Left lung (tissue), 10 donors: ENCODE results near the gene BCR. TPM values are rescaled to one million over a fixed set of nuclear protein-coding genes. Genes with fewer than 3 reads are reported as not detected.
"Not testable (repeated sequence)": the region's sequence is repeated elsewhere in the genome, so short reads cannot be mapped to it uniquely, and the experiment has no call there.

ENCODE experiments used
- ATAC-seq: fragments of 200-7000 bp; cut with Tn5 transposase; one replicate; pipeline ENCODE4 v1.9.1; 2020; ENCODE audit warnings: moderate library complexity
- DNase-seq, 4 donors: peaks; one replicate each; pipeline ENCODE4 v3.0.0-alpha.2; 2013 to 2020
- H3K27ac ChIP-seq, 2 donors: fragments of 200-600 bp; sonication (generic) in 1 of 2; one replicate each; pipeline versions ENCODE4 v1.5.0 to v1.8.0; 2020 to 2021
- H3K27me3 ChIP-seq, 2 donors: fragments of 200-600 bp; sonication (generic) in 1 of 2; one replicate each; pipeline versions ENCODE4 v1.5.0 to v1.8.0; 2020 to 2021
- H3K36me3 ChIP-seq, 2 donors: fragments of 200-600 bp; sonication (generic) in 1 of 2; one replicate each; pipeline versions ENCODE4 v1.5.0 to v1.8.0; 2020 to 2021
- H3K4me1 ChIP-seq, 2 donors: fragments of 200-600 bp; one replicate each; pipeline ENCODE4 v1.8.0; 2021
- H3K4me3 ChIP-seq, 2 donors: fragments of 200-600 bp; sonication (generic) in 1 of 2; one replicate each; pipeline versions ENCODE4 v1.5.0 to v1.8.0; 2020 to 2021; ENCODE audit warnings: mild to moderate bottlenecking in 1 of 2
- H3K9me3 ChIP-seq, 2 donors: fragments of 200-600 bp; sonication (generic) in 1 of 2; one replicate each; pipeline versions ENCODE4 v1.5.0 to v1.8.0; 2020 to 2021
- CTCF ChIP-seq, 2 donors: fragments of 200-600 bp; sonication (generic) in 1 of 2; IDR thresholded peaks; one replicate each; pipeline versions ENCODE4 v1.5.0 to v1.8.0; 2021; ENCODE audit warnings: antibody characterized with exemption in 2 of 2
- intact Hi-C, 2 donors: fragments of 100-400 bp; cut with DNase I; formaldehyde crosslinking; loops; one replicate each; pipeline versions ENCODE4 v1.11.2 to v1.14.2; 2022
- polyA plus RNA-seq, 6 donors: library from polyadenylated mRNA; unstranded; fragments of 120-200 nt; gene quantifications; one replicate each; pipeline ENCODE4 v1.2.1, GENCODE V29; 2013; ENCODE audit not compliant: insufficient read length in 6 of 6
- total RNA-seq, 2 donors: library from RNA; stranded (reverse); fragmentation: NEBNext Ultra II Directional; extraction: Animal tissue kit (Norgen Biotek cat#: 25700); gene quantifications; one replicate each; pipeline ENCODE4 v1.2.1, GENCODE V29; 2021
- donor health status: DM: no; HTN: yes; CAD: no.
- donor health status: DM: no; HTN: no; CAD: no.

BCR gene
- total and polyA plus RNA-seq, 8 donors: 41.1 to 70.4 (median 48.9) TPM

- intact Hi-C loops: no loop called here
- no peaks in the 10 kb centered on the region for H3K9me3 ChIP-seq
- H3K4me1 ChIP-seq: no peaks in the 10 kb centered on the region
- DNase-seq (no peak), ATAC-seq (no peak)
- H3K27me3 ChIP-seq: peaks cover 4 to 8% of the 10 kb centered on the region in 2 donors
- no peaks in the 10 kb centered on the region for H3K36me3 ChIP-seq
- H3K4me3 ChIP-seq: no peak overlapping the region
- H3K27ac ChIP-seq: no peak overlapping the region
- TF ChIP-seq CTCF (IDR thresholded peaks at IDR 0.05): no peak
Measured at GRCh38 chr22:23365961-23366360, 185.7 kb downstream of the BCR start.

DNA sequence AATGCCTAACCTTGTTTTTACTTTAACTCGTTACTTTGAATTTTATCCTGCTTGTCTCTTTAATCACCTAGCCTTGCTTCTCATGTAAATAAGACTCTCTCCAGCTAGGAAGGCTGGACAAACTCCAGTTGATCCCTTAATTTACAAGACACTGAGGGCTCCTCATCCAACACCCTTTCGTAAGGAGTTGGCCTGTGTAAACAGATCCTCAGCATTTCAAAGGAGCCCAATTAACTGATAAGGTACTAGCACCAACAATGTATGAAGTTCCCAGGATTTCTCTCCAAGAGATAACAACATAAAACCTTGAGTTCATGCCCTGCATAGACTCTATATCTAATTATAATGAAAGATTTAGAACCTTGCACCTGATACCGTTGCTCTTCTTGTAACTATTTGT is 186.9 kb downstream of the BCR start:
- H3K4me1 ChIP-seq, DNase-seq, H3K27me3 ChIP-seq, ATAC-seq, H3K36me3 ChIP-seq, H3K27ac ChIP-seq, H3K4me3 ChIP-seq, H3K9me3 ChIP-seq, intact Hi-C loops: not testable (repeated sequence)

Other genes starting within 250 kb of the BCR start
- 1 to 10 TPM; 1.7 to 2.1 TPM for gene GNAZ, start 110.0 kb upstream of the BCR start, total RNA-seq
- 1 to 10 TPM; 3.1 to 4.7 (median 4.0) TPM for gene GNAZ, start 110.0 kb upstream of the BCR start, polyA plus RNA-seq
- gene RSPH14, start 38.5 kb upstream of the BCR start, total RNA-seq: 1 to 10 TPM in 1 of 2 donors, under 1 TPM in 1; 0.41 to 1.8 TPM
- gene RSPH14, start 38.5 kb upstream of the BCR start, polyA plus RNA-seq: 1 to 10 TPM; 3.1 to 3.7 (median 3.3) TPM
- 1 to 10 TPM; 3.8 to 10.0 TPM for gene RAB36, start 35.0 kb upstream of the BCR start, total RNA-seq
- gene RAB36, start 35.0 kb upstream of the BCR start, polyA plus RNA-seq: 10 to 100 TPM in 4 of 6 donors, 1 to 10 TPM in 2; 8.0 to 15.0 (median 10.4) TPM